HepG2 (cell line): ENCODE measurements around the gene RAPGEF5. TPM values are rescaled to one million over a fixed set of nuclear protein-coding genes. Genes with fewer than 3 reads are reported as not detected.

Source experiments
- ATAC-seq: fragments of 200-7000 bp; cut with Tn5 transposase; 3 replicates; pipeline ENCODE4 v1.9.1; 2020; ENCODE audit warnings: mild to moderate bottlenecking, moderate library complexity
- BruUV-seq: library from RNA; stranded (reverse); fragments of 400-500 nt; replicated peaks from 2 replicates; lab custom pipeline; 2021; lab: Mats Ljungman, UMichigan
- CTCF ChIA-PET: fragments of 300-600 bp; formaldehyde crosslinking; extraction: SDS; loops from one replicate; lab custom pipeline; 2021; ENCODE audit warnings: low total read pairs, inconsistent platforms, low intra/inter-chr PET ratio; lab: Yijun Ruan, JAX
- POLR2A ChIA-PET: fragments of 350-600 bp; sonication (Branson Sonifier 250); formaldehyde crosslinking; loops from one replicate; lab custom pipeline; 2020; ENCODE audit warnings: antibody characterized with exemption, inconsistent platforms; lab: Yijun Ruan, JAX
- DNase-seq: peaks from one replicate; pipeline ENCODE4 v3.0.0-alpha.2; 2015; ENCODE audit warnings: low spot score
- FAIRE-seq: peaks from 3 replicates; lab custom pipeline; 2011; peaks lifted over from hg19 to GRCh38; lab: Jason Lieb, UNC
- H2AFZ ChIP-seq: one replicate; pipeline ENCODE4 v1.6.1; 2011; ENCODE audit warnings: low read length, inconsistent platforms
- H3K27ac ChIP-seq: fragments of 300-600 bp; 3 replicates; pipeline ENCODE4 v1.8.0; 2011; ENCODE audit warnings: mixed run types, mild to moderate bottlenecking, mixed read lengths, low read length, inconsistent platforms; ENCODE audit not compliant: insufficient read depth; ENCODE audit errors: extremely low read length
- H3K27me3 ChIP-seq, 2 experiments: fragments of 200-600 bp in 1 of 2; 2 replicates in 1 of 2; 3 replicates in 1 of 2; pipeline versions ENCODE4 v1.6.0 to v1.8.0; 2011; ENCODE audit warnings: low read length in 2 of 2, mild to moderate bottlenecking in 2 of 2, moderate library complexity in 2 of 2, inconsistent platforms in 1 of 2; ENCODE audit not compliant: insufficient read depth in 2 of 2, control insufficient read depth in 1 of 2
- H3K36me3 ChIP-seq, 2 experiments: fragments of 200-600 bp in 1 of 2; replicated peaks in 1 of 2; 2 replicates in 1 of 2; 3 replicates in 1 of 2; pipeline versions ENCODE4 v1.5.1 to v1.8.0; 2011; ENCODE audit warnings: low read length in 2 of 2, inconsistent platforms in 1 of 2; ENCODE audit not compliant: insufficient read depth in 2 of 2, control insufficient read depth in 1 of 2
- H3K4me1 ChIP-seq: 2 replicates; pipeline ENCODE4 v1.5.1; 2012; ENCODE audit warnings: low read length, inconsistent platforms; ENCODE audit not compliant: insufficient read depth
- H3K4me2 ChIP-seq: 2 replicates; pipeline ENCODE4 v1.6.0; 2011; ENCODE audit warnings: low read depth, low read length, inconsistent platforms
- H3K4me3 ChIP-seq, 3 experiments: fragments of 200-600 bp in 1 of 3; sonication (generic), shearing (Covaris generic) in 1 of 3; replicated peaks in 1 of 3; 2 replicates each; pipeline ENCODE4 v1.5.1; 2011 to 2016; ENCODE audit warnings: low read length in 3 of 3, inconsistent platforms in 2 of 3, low read depth in 2 of 3, mild to moderate bottlenecking in 2 of 3, control low read depth in 1 of 3, mixed read lengths in 1 of 3; ENCODE audit not compliant: insufficient read depth in 1 of 3
- H3K79me2 ChIP-seq: one replicate; pipeline ENCODE4 v1.6.1; 2011; ENCODE audit warnings: low read length, inconsistent platforms; ENCODE audit not compliant: insufficient read depth
- H3K9ac ChIP-seq: 2 replicates; pipeline ENCODE4 v1.6.0; 2011; ENCODE audit warnings: mild to moderate bottlenecking, low read depth, low read length, inconsistent platforms; ENCODE audit not compliant: insufficient read depth
- H3K9me3 ChIP-seq: 2 replicates; pipeline ENCODE4 v1.5.1; 2012; ENCODE audit warnings: mild to moderate bottlenecking, low read length
- H4K20me1 ChIP-seq: 2 replicates; pipeline ENCODE4 v1.6.0; 2011; ENCODE audit warnings: inconsistent platforms, mild to moderate bottlenecking, low read length, moderate library complexity; ENCODE audit not compliant: insufficient read depth
- FOXO4 ChIP-seq: sonication (generic); formaldehyde crosslinking; conservative IDR thresholded peaks from 2 replicates; pipeline ENCODE4 v1.8.1; 2023; ENCODE audit warnings: missing genetic modification reagents
- MAFF ChIP-seq: IDR thresholded peaks from 2 replicates; pipeline ENCODE4 v1.6.1; 2011; ENCODE audit warnings: low read depth, low read length, improper control_type of control experiment
- MAFK ChIP-seq, 2 experiments: IDR thresholded peaks in 1 of 2; conservative IDR thresholded peaks in 1 of 2; 2 replicates each; pipeline ENCODE4 v1.6.1; 2011; ENCODE audit warnings: improper control_type of control experiment in 2 of 2, low read length in 2 of 2
- TRAFD1 ChIP-seq: sonication (generic); formaldehyde crosslinking; IDR thresholded peaks from 2 replicates; pipeline ENCODE4 v1.5.1; 2020; ENCODE audit warnings: missing genetic modification reagents, mild to moderate bottlenecking, borderline replicate concordance
- ZNF530 ChIP-seq: sonication (generic); formaldehyde crosslinking; IDR thresholded peaks from 2 replicates; pipeline ENCODE4 v1.5.0; 2020; ENCODE audit warnings: low read depth, mild to moderate bottlenecking, missing genetic modification reagents
- ZUFSP ChIP-seq: sonication (generic); formaldehyde crosslinking; IDR thresholded peaks from 2 replicates; pipeline ENCODE4 v1.9.0; 2021; ENCODE audit warnings: missing genetic modification reagents, mild to moderate bottlenecking, borderline replicate concordance
- in situ Hi-C: cut with HindIII; loops from 2 replicates; pipeline ENCODE4 v1.10.0; 2017; ENCODE audit warnings: low pct_unique_long_range_greater_than_20kb; ENCODE audit not compliant: extremely low pct_ligation_motif_present
- intact Hi-C: fragments of 100-400 bp; cut with micrococcal nuclease; formaldehyde crosslinking; loops from one replicate; pipeline ENCODE4 v1.10.0; 2022; ENCODE audit not compliant: unreplicated experiment
- polyA plus RNA-seq, 8 experiments: library from polyadenylated mRNA; depleted of rRNA in 3 of 8; stranded (reverse) in 7 of 8; unstranded in 1 of 8; fragments of >200 nt; fragmentation: Illumina TruSeq in 4 of 8; extraction: Trizol in 4 of 8; gene quantifications; 2 replicates each; pipeline versions ENCODE4 v1.2.1 to v1.2.3, GENCODE V29; 2011 to 2016; ENCODE audit warnings: low read depth in 4 of 8, missing spikeins in 1 of 8, mixed read lengths in 1 of 8; ENCODE audit not compliant: insufficient read depth in 1 of 8
- total RNA-seq, 5 experiments: library from RNA; depleted of rRNA; stranded (reverse); fragments of >200 nt; fragmentation: Illumina TruSeq; extraction: Trizol; gene quantifications; 2 replicates each; pipeline ENCODE4 v1.2.3, GENCODE V29; 2016; ENCODE audit warnings: low read depth in 1 of 5
- TF ChIP-seq, protein P1 (sequence below): sonication (generic); formaldehyde crosslinking; conservative IDR thresholded peaks from 2 replicates; pipeline ENCODE4 v1.8.0; 2022; ENCODE audit warnings: missing genetic modification reagents
- TF ChIP-seq, protein P2 (sequence below): sonication (generic); formaldehyde crosslinking; IDR thresholded peaks from 2 replicates; pipeline ENCODE4 v1.5.1; 2020; ENCODE audit warnings: missing genetic modification reagents, mild to moderate bottlenecking, borderline replicate concordance
- TF ChIP-seq, protein P3 (sequence below): sonication (generic); formaldehyde crosslinking; IDR thresholded peaks from 2 replicates; pipeline ENCODE4 v1.4.0; 2020; ENCODE audit warnings: mild to moderate bottlenecking, missing genetic modification reagents

RAPGEF5 gene
- total and polyA plus RNA-seq, 2 of the 13 experiments (the other 11 are each of a cell fraction or from before 2014, with no cell fraction given) = 17.1 to 23.4 TPM

GRCh38 chr7:22200777-22201176 lies 156.2 kb downstream of the RAPGEF5 start:
- no peak for DNase-seq
- no peak overlapping the region for H3K9ac ChIP-seq
- intact Hi-C loops (no loop called here), in situ Hi-C loops (no loop called here)
- no peaks in the 10 kb centered on the region for H3K9me3 ChIP-seq
- peaks cover 3% of the 10 kb centered on the region for H3K79me2 ChIP-seq
- no peaks in the 10 kb centered on the region for H3K4me1 ChIP-seq
- H3K27ac ChIP-seq = no peak overlapping the region
- CTCF ChIA-PET = no interaction called here
- BruUV-seq = no TSS peak
- POLR2A ChIA-PET = no interaction called here
- no peaks in the 10 kb centered on the region for H3K27me3 ChIP-seq
- no peak for FAIRE-seq
- no peak overlapping the region for H3K4me3 ChIP-seq
- peaks cover 14 to 65% of the 10 kb centered on the region in 2 experiments for H3K36me3 ChIP-seq
- ATAC-seq = no peak
- H4K20me1 ChIP-seq = peaks cover 18% of the 10 kb centered on the region; the same call in 1 of the 2 replicates
- H2AFZ ChIP-seq = no peak overlapping the region
- TF ChIP-seq ZUFSP (no peak), MAFF (peak; percentile 67), FOXO4 (CRISPR knock-in tag) (no peak), ZNF530 (no peak), TRAFD1 (CRISPR knock-in tag) (no peak), MAFK (conservative IDR thresholded peaks at IDR 0.05 in 1 of 2, IDR thresholded peaks at IDR 0.05 in 1 of 2; ENCODE audit: low read length in 2 of 2) (peak; percentile 76 to 79)
- TF ChIP-seq, protein P1, sequence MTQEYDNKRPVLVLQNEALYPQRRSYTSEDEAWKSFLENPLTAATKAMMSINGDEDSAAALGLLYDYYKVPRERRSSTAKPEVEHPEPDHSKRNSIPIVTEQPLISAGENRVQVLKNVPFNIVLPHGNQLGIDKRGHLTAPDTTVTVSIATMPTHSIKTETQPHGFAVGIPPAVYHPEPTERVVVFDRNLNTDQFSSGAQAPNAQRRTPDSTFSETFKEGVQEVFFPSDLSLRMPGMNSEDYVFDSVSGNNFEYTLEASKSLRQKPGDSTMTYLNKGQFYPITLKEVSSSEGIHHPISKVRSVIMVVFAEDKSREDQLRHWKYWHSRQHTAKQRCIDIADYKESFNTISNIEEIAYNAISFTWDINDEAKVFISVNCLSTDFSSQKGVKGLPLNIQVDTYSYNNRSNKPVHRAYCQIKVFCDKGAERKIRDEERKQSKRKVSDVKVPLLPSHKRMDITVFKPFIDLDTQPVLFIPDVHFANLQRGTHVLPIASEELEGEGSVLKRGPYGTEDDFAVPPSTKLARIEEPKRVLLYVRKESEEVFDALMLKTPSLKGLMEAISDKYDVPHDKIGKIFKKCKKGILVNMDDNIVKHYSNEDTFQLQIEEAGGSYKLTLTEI (CRISPR knock-in tag) = no peak
- TF ChIP-seq, protein P2, sequence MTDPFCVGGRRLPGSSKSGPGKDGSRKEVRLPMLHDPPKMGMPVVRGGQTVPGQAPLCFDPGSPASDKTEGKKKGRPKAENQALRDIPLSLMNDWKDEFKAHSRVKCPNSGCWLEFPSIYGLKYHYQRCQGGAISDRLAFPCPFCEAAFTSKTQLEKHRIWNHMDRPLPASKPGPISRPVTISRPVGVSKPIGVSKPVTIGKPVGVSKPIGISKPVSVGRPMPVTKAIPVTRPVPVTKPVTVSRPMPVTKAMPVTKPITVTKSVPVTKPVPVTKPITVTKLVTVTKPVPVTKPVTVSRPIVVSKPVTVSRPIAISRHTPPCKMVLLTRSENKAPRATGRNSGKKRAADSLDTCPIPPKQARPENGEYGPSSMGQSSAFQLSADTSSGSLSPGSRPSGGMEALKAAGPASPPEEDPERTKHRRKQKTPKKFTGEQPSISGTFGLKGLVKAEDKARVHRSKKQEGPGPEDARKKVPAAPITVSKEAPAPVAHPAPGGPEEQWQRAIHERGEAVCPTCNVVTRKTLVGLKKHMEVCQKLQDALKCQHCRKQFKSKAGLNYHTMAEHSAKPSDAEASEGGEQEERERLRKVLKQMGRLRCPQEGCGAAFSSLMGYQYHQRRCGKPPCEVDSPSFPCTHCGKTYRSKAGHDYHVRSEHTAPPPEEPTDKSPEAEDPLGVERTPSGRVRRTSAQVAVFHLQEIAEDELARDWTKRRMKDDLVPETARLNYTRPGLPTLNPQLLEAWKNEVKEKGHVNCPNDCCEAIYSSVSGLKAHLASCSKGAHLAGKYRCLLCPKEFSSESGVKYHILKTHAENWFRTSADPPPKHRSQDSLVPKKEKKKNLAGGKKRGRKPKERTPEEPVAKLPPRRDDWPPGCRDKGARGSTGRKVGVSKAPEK = no peak
- TF ChIP-seq, protein P3, sequence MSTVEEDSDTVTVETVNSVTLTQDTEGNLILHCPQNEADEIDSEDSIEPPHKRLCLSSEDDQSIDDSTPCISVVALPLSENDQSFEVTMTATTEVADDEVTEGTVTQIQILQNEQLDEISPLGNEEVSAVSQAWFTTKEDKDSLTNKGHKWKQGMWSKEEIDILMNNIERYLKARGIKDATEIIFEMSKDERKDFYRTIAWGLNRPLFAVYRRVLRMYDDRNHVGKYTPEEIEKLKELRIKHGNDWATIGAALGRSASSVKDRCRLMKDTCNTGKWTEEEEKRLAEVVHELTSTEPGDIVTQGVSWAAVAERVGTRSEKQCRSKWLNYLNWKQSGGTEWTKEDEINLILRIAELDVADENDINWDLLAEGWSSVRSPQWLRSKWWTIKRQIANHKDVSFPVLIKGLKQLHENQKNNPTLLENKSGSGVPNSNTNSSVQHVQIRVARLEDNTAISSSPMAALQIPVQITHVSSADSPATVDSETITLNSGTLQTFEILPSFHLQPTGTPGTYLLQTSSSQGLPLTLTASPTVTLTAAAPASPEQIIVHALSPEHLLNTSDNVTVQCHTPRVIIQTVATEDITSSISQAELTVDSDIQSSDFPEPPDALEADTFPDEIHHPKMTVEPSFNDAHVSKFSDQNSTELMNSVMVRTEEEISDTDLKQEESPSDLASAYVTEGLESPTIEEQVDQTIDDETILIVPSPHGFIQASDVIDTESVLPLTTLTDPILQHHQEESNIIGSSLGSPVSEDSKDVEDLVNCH (CRISPR knock-in tag) = no peak
- no peak overlapping the region for H3K4me2 ChIP-seq
